Glomerular visceral epithelial cell (primary cell): Measurements from ENCODE around the gene ISL1.

Experiments used
- DNase-seq: peaks from one replicate; pipeline ENCODE4 v3.0.0-alpha.2; 2016; ENCODE audit errors: extremely low spot score

ISL1 gene

DNA sequence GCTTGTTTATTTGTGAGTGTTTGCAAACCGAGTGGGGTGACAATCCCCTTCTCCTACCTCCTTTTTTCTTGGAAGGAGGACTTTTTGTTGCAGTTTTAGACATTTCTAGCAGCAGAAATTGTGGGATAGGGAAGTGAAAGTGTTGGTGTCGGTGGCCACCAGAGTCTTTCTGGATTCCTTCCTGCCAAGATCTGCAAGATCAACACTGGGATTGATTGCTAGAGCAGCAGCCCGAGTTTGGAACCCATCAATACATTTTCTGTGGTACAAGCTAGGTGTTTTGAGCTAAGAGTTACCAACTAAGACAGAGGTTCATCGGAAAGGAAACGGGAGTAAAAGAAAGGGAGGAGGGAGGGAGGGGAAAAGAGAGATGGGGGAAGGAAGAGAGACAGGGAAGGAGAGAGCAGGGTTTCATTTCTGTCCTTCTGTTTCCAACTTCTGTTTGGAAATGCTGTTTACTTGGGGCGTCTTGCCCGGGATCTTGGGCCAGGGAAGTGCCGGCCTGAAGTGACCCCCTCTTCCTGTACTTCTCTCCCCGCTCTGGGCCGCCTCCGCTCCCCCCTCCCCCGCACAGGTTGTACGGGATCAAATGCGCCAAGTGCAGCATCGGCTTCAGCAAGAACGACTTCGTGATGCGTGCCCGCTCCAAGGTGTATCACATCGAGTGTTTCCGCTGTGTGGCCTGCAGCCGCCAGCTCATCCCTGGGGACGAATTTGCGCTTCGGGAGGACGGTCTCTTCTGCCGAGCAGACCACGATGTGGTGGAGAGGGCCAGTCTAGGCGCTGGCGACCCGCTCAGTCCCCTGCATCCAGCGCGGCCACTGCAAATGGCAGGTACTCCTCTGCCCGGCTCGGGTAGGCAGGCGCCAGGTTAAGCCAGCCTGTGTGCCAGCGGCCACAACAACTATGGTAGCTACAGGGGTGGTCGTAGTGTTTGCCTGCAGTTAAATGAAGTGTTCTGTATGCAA lies 4.0 kb downstream of the ISL1 start:
- DNase-seq, result peak; percentile 47

GRCh38 chr5:51387884-51388275 lies 4.6 kb downstream of the ISL1 start:
- no peak for DNase-seq

DNA sequence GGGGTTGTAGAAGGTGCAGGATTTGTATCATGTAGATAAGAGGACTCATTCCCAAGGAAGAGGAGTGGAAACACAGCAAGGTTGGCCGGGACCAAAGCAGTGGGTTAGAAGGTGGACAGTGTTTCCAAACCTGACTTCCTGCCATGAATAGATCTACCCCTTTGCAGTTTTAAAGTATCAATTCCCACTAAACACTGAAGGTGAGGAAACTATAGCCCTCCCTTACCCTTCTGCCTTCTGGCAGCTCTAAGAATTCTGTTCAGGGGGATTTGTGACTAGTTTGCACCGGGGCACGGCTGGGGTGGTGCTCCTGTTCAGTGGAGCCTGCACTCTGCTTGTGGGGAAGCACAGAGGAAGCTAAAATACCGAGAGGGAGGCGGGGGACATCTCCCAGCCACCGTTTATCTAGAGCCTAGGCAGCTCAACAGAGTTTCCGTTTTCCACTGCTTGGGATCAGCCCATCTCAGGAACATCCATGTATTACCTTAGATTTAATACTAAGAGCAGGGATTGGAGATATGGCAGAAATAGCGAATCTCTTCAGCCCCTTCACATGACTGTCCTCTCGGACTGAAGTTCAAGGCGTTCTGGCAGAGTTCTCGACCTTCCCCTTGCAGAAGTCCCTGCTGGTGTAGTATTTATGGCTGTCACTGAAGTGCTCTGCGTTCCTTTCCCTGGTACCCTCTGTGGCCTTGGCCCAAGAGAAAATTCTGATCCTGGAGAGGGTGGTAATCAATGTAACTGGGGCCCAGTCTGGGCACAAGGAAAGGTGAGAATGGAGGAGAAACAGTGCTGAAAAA lies 5.4 kb downstream of the ISL1 start:
- peak; percentile 22 for DNase-seq

DNA sequence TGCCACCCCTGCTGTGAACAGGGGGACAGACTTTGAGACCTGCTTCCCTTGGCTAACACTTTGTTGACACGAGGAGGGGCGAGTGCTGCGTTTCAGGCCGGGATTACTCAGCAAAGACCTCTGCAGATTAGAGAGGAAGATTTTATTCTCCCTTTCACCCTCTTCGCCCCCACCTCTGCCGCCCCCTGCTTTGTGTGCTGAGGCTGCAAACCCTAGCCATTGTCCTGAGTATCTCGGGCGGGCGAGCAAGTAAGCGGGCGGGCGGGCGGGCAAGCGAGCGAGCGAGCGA lies 6.0 kb downstream of the ISL1 start:
- peak; percentile 27 for DNase-seq

GRCh38 chr5:51389577-51390463 lies 6.6 kb downstream of the ISL1 start:
- peak; percentile 29 for DNase-seq

GRCh38 chr5:51391175-51391574 lies 7.9 kb downstream of the ISL1 start:
- DNase-seq, result no peak

- DNase-seq, result no peak
Measured at GRCh38 chr5:51392689-51393199, 9.5 kb downstream of the ISL1 start.

- no peak for DNase-seq
Measured at GRCh38 chr5:51394609-51395008, 11.4 kb downstream of the ISL1 start.

DNA sequence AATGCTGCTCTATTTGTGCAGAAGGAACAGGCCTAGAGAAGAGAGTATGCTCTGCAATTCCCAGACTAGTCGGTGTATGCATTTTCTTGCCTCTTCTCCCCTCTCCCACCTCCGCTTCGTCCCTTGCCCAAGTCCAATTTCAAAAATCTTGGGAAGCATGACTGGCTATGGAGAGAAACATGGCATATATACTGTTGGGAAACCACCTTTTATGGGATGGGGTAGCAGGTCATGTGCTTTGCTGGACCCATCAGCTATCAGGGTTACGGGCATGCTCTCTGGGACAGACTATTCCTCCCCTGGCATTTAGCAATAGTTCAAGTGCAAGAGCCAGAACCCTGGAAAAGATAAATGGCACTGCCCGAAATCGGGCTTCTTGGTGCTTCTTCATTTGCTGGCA lies 12.0 kb downstream of the ISL1 start:
- DNase-seq, result no peak

- DNase-seq, result no peak
Measured at GRCh38 chr5:51395666-51396356, 12.6 kb downstream of the ISL1 start.

DNA sequence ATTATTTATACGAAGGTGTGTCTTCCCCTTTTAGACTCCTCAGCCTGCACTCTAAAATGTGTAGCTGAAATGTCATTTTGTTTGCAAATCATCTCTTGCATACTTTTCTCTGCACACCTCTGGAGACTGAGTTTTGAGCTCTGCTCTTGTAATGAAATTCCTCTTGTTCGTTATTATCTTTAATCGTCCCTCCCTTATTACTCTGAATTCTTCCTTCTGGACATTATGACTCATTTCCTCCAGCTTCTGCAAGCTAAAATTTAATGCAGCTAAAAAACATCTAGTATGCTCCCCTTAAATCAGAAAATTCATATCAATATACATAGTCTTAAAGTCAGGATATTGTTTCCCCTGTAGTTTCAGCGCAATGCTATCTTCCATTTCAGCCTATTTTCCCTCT lies 13.5 kb downstream of the ISL1 start:
- DNase-seq, result no peak

GRCh38 chr5:51397996-51398395 lies 14.7 kb downstream of the ISL1 start:
- no peak for DNase-seq

- DNase-seq, result no peak
Measured at GRCh38 chr5:51398875-51399642, 15.8 kb downstream of the ISL1 start.

GRCh38 chr5:51399643-51400006 lies 16.4 kb downstream of the ISL1 start:
- no peak for DNase-seq

- no peak for DNase-seq
Measured at GRCh38 chr5:51404255-51404654, 21.0 kb downstream of the ISL1 start.

DNA sequence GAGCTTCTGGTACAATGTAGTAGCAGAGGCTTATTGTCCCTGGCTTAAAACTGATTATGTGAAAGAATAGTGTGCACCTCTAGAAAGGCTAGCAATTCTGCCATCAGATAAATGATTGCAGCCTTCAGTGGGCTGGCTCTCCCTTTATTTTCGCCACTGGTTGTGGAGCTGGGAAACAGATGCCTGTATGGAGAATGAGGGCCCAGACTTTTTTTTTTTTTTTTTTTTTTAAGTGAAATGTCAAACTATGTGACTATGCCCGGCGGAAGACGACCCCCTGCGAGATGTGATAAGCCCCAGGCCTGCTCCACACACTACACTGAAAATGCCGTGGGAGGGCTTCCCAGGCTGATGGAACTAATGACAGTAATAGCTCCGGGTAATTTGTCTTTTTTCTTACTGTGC lies 28.7 kb downstream of the ISL1 start:
- DNase-seq, result no peak

GRCh38 chr5:51414516-51414915 lies 31.3 kb downstream of the ISL1 start:
- DNase-seq, result no peak

- no peak for DNase-seq
Measured at GRCh38 chr5:51416149-51416548, 32.9 kb downstream of the ISL1 start.

- DNase-seq, result peak; percentile 8
Measured at GRCh38 chr5:51433052-51433710, 49.9 kb downstream of the ISL1 start.

DNA sequence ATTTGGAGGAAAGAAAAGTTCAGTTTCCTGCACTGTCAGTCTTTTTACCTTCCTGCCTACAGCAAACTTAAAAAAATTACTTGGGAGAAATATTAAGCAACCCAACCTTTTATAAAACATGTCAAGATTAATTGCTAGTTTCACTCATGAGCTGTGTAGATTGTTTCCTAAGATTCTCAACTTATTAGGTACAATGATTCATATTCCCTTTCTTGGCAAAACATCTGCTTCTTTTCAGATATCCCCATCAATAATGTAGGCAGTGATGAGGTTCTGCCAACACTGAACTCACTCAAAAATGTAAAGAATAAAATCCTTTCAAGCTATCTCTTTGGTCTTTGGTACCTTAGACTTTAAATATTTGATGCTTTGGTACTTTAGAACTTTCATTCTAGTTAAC lies 56.0 kb downstream of the ISL1 start:
- DNase-seq, result no peak
